Pancreas (tissue), 10 donors: ENCODE results near the gene VEPH1. TPM values are rescaled to one million over a fixed set of nuclear protein-coding genes. Genes with fewer than 3 reads are reported as not detected.

Source experiments
- ATAC-seq, 4 donors: fragments of 200-7000 bp; cut with Tn5 transposase; one replicate each; pipeline versions ENCODE4 v1.8.0 to v1.9.1; 2020; ENCODE audit warnings: mild to moderate bottlenecking in 4 of 4, moderate library complexity in 4 of 4
- DNase-seq, 6 donors: peaks; one replicate each; pipeline ENCODE4 v3.0.0-alpha.2; 2020
- FAIRE-seq: peaks from 2 replicates; lab custom pipeline; 2012; peaks lifted over from hg19 to GRCh38; lab: Jason Lieb, UNC
- H3K27ac ChIP-seq, 4 donors: fragments of 200-600 bp; sonication (generic); 1 replicate in 3 of 4; 2 replicates in 1 of 4; pipeline versions ENCODE4 v1.5.0 to v1.8.0; 2020
- H3K27me3 ChIP-seq, 4 donors: fragments of 200-600 bp; one replicate each; pipeline ENCODE4 v1.8.0; 2021
- H3K36me3 ChIP-seq, 3 donors: fragments of 200-600 bp; sonication (generic) in 1 of 3; one replicate each; pipeline versions ENCODE4 v1.5.0 to v1.8.0; 2020 to 2021
- H3K4me1 ChIP-seq, 3 donors: fragments of 200-600 bp; one replicate each; pipeline ENCODE4 v1.8.0; 2021
- H3K4me3 ChIP-seq, 4 donors: fragments of 200-600 bp; sonication (generic) in 2 of 4; one replicate each; pipeline versions ENCODE4 v1.5.0 to v1.8.0; 2020 to 2021
- H3K9me3 ChIP-seq, 4 donors: fragments of 200-600 bp; one replicate each; pipeline ENCODE4 v1.8.0; 2021
- CTCF ChIP-seq, 4 donors: fragments of 200-600 bp; sonication (generic) in 3 of 4; IDR thresholded peaks; one replicate each; pipeline versions ENCODE4 v1.5.0 to v1.8.0; 2021; ENCODE audit warnings: antibody characterized with exemption in 4 of 4
- WGBS, 2 donors: extraction: QIAGEN DNeasy Blood & Tissue Kit; methylation state at CpG; one replicate each; pipeline ENCODE4 v1.1.7; 2013; 5-methylcytosine and 5-hydroxymethylcytosine counted together
- intact Hi-C, 3 donors: fragments of 100-400 bp; cut with DNase I; formaldehyde crosslinking; loops; one replicate each; pipeline versions ENCODE4 v1.11.1 to v1.14.2; 2022
- polyA plus RNA-seq, 2 donors: library from polyadenylated mRNA; stranded (reverse); fragments of 200-250 nt; gene quantifications; one replicate each; pipeline ENCODE4 v1.2.3, GENCODE V29; 2013
- total RNA-seq, 6 donors: library from RNA; stranded (reverse); fragmentation: NEBNext Ultra II Directional in 4 of 6; extraction: Animal tissue kit (Norgen Biotek cat#: 25700) in 4 of 6; gene quantifications; one replicate each; pipeline versions ENCODE4 v1.2.1 to v1.2.4, GENCODE V29; 2021 to 2023
- donor health status: healthy with polysubstance abuse.
- donor health status: DM: no; HTN: no; CAD: no; lungs with moderate emphysema.
- donor health status: DM: no; HTN: no; CAD: no.
- donor health status: control.
- donor health status: control.
- donor health status: Bipolar disorder and iron deficiency.
- donor health status: DM: yes; HTN: yes; CAD: no.
- donor health status: DM: no; HTN: no; CAD: no.
- donor health status: DM: no; HTN: no; CAD: no.
- donor health status: DM: yes; HTN: yes; CAD: no.

Gene VEPH1
- total and polyA plus RNA-seq, 8 donors, result 7.6 to 18.3 (median 13.1) TPM

GRCh38 chr3:157280354-157280753, 222.9 kb downstream of the VEPH1 start:
- H3K27ac ChIP-seq, result no peak overlapping the region
- no peaks in the 10 kb centered on the region for H3K27me3 ChIP-seq
- ATAC-seq, result no peak
- DNase-seq, result no peak
- no peak overlapping the region for H3K4me3 ChIP-seq
- intact Hi-C loops, result no loop called here
- no peak for FAIRE-seq
- H3K9me3 ChIP-seq, result no peaks in the 10 kb centered on the region
- H3K4me1 ChIP-seq, result no peaks in the 10 kb centered on the region
- no peak for TF ChIP-seq CTCF (IDR thresholded peaks at IDR 0.05)
- no peaks in the 10 kb centered on the region for H3K36me3 ChIP-seq

GRCh38 chr3:157279237-157279636, 224.0 kb downstream of the VEPH1 start:
- DNase-seq, result no peak
- ATAC-seq, result no peak
- FAIRE-seq, result no peak
- H3K27me3 ChIP-seq, result no peaks in the 10 kb centered on the region
- WGBS, 2 donors, result 93 to 97% methylated on average over 1 of the region's 1 CpG
- TF ChIP-seq CTCF (IDR thresholded peaks at IDR 0.05), result no peak
- no peaks in the 10 kb centered on the region for H3K9me3 ChIP-seq
- intact Hi-C loops, result no loop called here
- no peak overlapping the region for H3K4me3 ChIP-seq
- H3K36me3 ChIP-seq, result no peaks in the 10 kb centered on the region
- no peak overlapping the region for H3K27ac ChIP-seq
- H3K4me1 ChIP-seq, result no peaks in the 10 kb centered on the region

- no peaks in the 10 kb centered on the region for H3K4me1 ChIP-seq
- no peaks in the 10 kb centered on the region for H3K27me3 ChIP-seq
- no peak for FAIRE-seq
- no peak for TF ChIP-seq CTCF (IDR thresholded peaks at IDR 0.05)
- no peaks in the 10 kb centered on the region for H3K36me3 ChIP-seq
- no peak overlapping the region for H3K4me3 ChIP-seq
- DNase-seq, result no peak
- 77 to 86% methylated on average over 3 of the region's 3 CpGs for WGBS, 2 donors
- intact Hi-C loops, result no loop called here
- H3K27ac ChIP-seq, result no peak overlapping the region
- no peaks in the 10 kb centered on the region for H3K9me3 ChIP-seq
- no peak for ATAC-seq
These were observed 226.4 kb downstream of the VEPH1 start for GRCh38 chr3:157276801-157277200.

GRCh38 chr3:157275832-157276231, 227.4 kb downstream of the VEPH1 start:
- H3K27me3 ChIP-seq, result no peaks in the 10 kb centered on the region
- ATAC-seq, result no peak
- no peak for TF ChIP-seq CTCF (IDR thresholded peaks at IDR 0.05)
- FAIRE-seq, result no peak
- intact Hi-C loops, result no loop called here
- H3K36me3 ChIP-seq, result no peaks in the 10 kb centered on the region
- 81 to 85% methylated on average over 2 of the region's 2 CpGs for WGBS, 2 donors
- H3K9me3 ChIP-seq, result no peaks in the 10 kb centered on the region
- H3K27ac ChIP-seq, result no peak overlapping the region
- no peak for DNase-seq
- no peak overlapping the region for H3K4me3 ChIP-seq
- H3K4me1 ChIP-seq, result no peaks in the 10 kb centered on the region

GRCh38 chr3:157274644-157275137, 228.5 kb downstream of the VEPH1 start:
- Histone ChIP-seq H3K27ac (no peak overlapping the region), H3K36me3 (no peaks in the 10 kb centered on the region), H3K27me3 (no peaks in the 10 kb centered on the region), H3K4me1 (no peaks in the 10 kb centered on the region), H3K9me3 (no peaks in the 10 kb centered on the region), H3K4me3 (no peak overlapping the region)
- DNase-seq, result no peak
- WGBS, 2 donors, result 85 to 87% methylated on average over 2 of the region's 2 CpGs
- FAIRE-seq, result no peak
- no peak for TF ChIP-seq CTCF (IDR thresholded peaks at IDR 0.05)
- ATAC-seq, result no peak
- intact Hi-C loops, result no loop called here
